HG03095 (cell line): ENCODE data around the gene ABHD17B.

Experiments
- ATAC-seq: cut with Tn5 transposase; IDR thresholded peaks from one replicate; pipeline ENCODE4 v1.9.1; 2021; ENCODE audit warnings: moderate library complexity; ENCODE audit not compliant: unreplicated experiment

The ABHD17B gene

DNA sequence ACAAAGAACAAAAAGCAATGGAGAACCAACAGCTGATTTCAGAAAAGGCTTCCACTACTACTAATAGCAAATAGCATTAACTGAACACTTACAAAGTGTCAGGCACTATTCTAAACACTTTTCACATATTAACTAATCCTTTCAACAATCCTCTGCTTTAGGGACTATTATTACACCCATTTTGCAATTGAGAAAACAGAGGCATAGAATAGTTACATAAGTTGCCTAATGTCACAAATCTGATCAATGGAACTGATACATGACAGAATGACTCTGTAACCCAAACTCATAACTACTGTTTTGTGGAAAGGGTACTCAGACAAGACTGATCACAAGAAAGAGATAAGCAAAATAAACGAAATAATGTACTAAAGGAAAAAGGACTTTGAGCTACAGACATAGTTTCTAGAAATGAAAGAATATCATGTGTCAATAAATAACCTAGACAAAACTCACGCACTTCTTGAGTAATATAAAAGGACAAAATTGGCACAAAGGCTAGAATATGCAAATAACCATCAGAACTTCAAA, 31.3 kb downstream of the ABHD17B start:
- ATAC-seq, result no peak

DNA sequence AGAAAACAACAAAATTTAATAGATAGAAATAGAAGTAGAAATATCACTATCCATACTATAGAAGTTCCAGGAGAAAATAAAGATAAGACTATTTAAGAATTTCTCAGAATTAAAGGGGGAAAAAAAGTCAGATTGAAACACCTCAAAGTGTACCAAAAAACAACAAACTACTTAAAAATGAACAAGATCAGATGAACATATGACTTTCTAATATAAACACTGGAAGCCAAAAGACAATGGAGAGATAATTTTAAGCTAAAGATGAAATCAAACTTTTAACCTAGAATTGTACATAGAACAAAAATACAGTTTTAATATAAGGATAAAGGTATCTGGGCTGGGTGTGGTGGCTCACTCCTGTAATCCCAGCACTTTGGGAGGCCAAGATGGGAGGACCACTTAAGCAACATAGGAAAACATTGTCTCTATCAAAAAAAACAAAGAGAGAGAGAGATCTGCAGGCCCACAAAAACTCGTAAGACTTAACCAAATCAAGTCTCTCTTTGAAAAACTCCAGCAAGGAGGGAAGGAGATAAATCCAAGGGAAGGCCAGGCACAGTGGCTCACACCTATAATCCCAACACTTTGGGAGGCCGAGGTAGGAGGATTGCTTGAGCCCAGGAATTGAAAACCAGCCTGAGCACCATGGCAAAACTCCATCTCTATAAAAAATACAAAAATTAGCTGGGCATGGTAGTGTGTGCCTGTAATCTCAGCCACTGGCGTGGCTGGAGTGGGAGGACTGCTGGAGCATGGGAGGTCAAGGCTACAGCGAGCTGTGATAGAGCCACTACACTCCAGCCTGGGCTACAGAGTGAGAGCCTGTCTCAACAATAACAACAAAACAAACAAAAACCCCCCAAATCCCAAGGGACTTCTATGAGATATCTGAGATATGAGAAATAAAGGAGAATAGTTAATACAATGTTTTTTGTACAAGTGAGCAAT, 32.4 kb downstream of the ABHD17B start:
- no peak for ATAC-seq

DNA sequence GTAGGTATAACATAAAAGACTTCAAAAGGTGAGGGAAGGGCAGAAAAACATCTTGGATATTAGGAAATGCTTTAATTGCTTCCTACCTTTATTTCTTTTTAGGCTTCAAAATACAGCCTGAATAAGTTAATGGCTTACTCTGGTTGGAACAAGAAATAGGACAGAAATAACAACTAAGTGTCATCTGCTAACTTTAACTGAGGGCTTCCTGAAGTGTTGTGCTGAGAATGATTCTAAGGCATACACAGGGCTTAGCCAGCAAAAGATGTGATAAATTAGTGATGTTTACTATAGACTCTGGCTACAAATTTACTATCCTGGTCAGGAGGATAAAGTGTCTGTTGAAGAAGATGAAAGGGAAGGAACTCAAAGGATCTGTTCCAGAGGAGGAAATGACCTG, 34.2 kb downstream of the ABHD17B start:
- no peak for ATAC-seq

DNA sequence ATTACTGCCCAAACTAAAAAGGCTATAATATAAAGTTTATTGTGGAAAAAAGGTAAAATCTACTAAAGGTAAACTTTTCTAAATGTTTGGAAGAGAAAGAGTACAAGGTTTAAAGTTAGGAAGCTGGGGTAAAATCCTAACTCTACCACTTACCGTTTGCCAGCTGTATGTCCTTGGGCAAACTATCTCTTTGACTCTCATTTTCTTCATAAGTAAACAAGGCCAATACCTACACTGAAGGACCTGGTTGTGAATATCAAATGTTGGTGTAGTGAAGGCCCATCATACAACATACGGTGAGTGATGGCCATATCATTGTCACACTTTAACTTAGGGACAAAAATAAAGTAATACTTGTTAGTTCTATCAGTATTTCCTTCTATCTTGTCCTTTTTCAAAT, 34.9 kb downstream of the ABHD17B start:
- no peak for ATAC-seq

DNA sequence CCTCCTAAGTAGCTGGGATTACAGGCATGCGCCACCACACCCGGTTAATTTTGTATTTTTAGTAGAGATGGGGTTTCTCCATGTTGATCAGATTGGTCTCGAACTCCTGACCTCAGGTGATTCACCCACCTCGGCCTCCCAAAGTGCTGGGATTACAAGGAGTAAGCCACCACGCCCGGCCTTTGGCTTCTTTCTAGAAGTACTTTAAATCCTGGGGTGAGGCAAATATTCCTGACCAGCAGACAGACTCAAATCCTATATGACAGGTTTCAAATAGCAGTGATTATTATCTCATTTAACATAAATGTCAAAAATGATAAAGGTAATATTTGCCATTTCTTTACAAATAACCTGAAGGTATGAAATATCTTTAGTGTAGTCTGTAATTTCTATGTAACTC, 35.6 kb downstream of the ABHD17B start:
- no peak for ATAC-seq

DNA sequence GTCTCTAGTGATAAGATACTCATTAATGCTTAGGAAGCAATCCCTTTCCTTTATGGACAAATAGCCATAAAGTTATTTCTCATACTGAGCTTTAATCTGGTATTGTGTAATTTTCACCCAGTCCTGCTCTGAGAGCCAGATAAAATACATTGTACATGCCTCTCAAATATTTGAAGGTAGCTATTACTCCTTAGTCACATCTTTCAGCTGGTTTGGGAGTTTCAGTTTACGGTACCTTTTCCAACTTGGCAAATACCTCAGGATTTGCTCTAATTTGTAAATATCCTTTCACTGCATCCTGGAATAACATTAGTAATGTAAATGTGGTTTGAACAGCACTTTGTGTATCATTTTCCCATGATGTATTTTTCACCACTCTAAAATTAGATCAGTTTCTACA, 47.4 kb downstream of the ABHD17B start:
- ATAC-seq, result no peak

DNA sequence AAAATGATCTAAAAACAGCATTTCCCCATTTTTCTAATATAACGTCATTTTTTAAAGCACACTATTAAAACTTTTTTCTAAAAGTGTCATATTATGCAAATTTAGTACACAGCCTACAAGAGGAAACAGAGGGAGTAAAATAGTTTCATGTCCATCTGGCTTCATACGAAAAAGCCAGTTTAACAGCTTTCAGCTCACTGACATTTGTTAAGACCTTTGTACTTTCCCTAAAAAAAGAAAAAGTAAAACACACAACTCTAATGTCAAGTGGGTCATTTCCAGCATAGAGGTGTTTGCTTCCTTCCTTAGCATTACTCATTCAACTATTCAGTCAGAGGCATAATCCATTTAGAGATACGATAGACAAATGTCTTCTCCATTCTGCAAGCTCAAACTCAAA, 49.4 kb downstream of the ABHD17B start:
- no peak for ATAC-seq

DNA sequence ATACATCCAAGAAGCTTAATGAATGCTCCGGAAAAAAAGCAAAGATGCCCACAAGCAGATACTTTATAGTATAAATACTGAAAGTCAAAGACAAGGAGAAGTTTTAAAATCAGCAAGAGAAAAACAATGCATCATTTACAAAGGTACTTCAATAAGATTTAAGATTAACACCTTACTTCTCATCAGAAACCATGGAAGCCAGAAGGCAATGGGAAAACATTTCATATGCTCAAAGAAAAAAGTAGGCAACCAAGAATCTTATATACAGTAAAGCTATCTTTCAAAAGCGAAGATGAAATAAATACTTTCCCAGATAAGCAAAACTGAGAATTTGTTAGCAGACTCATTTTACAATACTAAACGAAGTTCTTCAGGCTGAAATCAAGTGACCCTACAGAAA, 51.1 kb downstream of the ABHD17B start:
- no peak for ATAC-seq

DNA sequence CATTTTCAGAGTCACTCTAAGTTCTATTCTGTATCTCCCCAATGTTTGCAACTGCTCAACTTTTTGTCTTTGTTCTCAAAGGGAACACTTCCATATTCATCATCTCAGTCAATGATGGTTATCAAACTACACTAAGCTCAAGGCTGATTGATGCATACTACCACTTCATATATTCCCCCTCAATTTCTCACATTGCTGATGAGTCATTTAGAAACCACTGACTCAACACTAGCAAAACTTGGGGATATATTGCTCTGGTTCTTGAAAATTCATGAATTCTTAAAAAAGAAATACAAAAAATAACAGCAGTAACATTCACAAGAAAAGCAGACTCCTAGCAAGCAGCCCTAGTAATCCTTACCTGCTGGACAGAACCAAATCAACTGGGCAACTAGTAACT, 52.2 kb downstream of the ABHD17B start:
- ATAC-seq, result peak; percentile 59

DNA sequence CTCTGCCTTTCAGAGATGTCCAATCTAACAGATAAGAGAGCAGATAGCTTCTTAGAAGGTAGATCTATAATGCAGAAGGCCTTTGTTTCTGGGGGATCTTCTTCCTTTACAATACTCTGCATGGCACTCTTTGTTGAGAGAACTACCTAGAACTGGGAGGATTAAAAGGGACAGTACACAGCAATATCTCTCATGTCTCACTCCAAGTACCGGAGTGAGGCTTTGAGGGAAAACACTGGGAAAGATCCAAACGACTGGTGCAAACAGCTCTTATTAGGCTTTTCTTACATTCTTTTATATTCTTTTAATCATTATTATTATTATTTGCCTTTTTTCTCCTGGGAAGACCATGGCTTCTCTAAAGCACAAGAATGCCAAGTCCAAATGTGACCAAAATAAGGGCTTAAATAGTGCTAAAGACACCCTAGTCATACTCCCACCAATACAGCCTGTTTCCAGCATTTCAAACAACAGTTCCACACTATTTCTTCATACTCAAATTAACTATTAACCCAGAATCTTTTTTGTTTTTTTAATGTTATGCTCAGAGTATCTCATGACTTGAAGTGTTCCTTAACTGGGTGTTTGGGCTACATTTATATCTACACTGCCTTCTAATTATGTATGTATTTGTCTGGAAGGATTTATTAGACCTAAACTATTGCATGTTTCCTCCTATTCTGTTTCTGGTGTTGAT, 52.7 kb downstream of the ABHD17B start:
- ATAC-seq, result no peak

DNA sequence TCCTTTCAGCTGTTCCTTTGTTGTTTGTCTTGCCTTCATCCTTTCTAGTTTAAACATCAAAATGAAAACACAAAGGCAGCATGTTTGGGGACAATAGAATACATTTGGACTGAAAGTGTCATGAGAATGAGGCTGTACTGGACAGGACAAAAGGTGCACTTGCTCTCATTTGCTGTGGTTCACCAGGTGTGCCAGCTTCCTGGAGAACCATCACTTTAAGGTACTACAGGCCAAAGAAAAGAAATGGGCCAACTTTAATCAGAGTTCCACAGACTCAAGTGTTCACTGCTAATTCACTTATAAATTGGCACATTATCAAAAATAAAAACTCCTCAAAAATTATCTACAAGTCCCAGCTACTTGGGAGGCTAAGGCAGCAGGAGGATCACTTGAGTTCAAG, 53.8 kb downstream of the ABHD17B start:
- no peak for ATAC-seq

DNA sequence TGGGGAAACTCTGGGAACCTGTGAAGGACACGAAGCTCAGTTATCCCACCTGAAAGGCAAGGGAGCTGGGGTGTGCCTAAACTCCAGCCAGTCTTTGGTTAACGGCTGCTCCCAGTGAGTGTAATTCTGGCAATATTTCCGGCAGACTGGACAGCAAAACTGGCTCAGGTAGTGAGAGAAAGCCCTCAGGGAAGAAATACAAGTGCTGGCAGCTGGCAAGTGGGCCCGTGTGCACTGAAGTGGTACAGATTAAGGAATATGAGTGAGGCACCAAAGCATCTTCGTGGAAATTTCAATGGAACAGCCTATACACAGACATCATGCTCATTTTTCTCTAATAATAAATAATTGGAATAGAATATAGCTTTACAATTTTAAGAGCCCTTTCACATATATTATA, 56.2 kb downstream of the ABHD17B start:
- ATAC-seq, result no peak

DNA sequence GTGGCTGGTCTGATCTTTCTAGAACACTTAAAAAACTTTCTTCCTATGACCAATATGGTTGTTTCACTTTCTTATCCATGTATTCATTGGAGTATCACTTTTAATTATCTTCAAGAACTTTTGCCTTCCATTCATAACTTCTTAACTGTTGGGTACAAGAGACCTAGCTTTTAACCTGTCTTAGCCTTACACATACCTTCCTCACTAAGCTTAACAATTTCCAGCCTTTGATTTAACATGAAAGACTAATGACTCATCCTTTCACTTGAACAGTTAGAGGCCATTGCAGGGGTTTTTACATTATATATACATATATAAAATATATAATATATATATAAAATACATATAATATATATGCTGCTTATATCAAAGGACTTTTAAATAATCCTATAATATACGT, 57.9 kb downstream of the ABHD17B start:
- no peak for ATAC-seq

DNA sequence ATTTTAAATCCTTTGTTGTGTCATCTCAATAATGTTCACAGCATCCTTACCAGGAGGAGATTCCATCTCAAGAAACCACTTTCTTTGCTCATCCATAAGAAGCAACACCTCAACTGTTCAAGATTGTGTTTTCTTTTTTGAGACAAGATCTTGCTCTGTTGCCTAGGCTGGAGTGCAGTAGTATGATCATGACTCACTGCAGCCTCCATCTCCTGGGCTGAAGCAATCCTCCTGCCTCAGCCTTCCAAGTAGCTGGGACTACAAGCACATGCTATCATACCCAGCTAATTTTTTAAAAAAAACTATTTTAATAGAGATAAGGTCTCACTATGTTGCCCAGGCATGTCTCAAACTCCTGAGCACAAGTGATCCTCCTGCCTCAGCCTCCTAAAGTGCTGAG, 60.0 kb downstream of the ABHD17B start:
- ATAC-seq, result no peak

DNA sequence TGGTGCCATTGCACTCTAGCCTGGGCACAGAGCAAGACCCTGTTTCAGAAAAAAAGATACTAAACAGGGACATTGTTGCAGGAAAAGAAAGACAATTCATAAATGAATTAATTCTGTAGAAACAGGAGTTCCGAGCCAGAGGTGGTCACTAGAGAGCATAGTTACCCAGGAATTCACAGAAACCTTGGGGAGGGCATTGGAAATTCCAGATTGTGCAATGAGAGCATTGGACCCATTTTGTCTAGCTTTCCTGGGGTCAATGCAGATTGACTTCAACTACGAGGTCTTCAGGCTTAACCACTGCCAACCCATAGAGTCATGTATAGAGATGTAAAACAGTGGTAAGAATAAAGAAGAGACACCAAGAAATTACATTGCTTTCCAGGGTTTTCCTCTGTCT, 63.1 kb downstream of the ABHD17B start:
- no peak for ATAC-seq

DNA sequence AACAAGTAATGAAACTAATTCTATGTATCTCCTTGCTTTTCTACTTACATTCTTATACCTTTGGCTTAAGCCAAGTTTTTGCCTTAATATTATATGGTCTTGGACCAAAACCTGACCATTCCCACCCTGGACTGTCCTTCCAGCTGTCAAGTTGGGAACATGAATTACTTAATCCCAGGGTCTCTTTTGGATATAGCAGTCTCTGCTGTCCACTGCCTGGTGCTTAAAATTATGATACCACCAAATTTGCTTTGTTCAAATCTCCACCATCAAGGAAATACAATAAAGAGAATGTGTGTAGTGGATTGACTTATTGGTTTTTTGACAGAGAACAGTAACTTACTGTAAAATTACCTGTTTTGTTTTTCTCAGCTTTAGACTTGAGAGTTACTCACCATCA, 66.2 kb downstream of the ABHD17B start:
- ATAC-seq, result no peak

DNA sequence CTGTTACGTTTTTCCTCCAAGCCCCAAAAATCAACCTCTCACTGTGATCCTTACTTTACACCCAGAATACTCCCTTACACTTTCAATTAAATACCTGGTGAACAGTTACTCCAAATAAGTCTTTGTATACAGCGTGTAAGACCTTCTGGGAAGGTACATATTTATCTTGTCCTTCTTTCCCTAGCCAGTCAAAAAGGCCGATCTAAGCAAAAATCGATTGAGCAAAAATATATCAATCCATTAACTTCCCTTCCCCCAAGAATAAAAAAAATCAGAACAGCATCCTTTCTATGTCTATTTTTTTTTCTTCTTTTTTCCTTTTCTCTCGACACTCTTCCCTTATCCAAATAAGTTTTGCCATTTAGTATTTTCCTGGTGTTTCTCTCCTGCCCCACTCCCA, 71.3 kb downstream of the ABHD17B start:
- ATAC-seq, result no peak

DNA sequence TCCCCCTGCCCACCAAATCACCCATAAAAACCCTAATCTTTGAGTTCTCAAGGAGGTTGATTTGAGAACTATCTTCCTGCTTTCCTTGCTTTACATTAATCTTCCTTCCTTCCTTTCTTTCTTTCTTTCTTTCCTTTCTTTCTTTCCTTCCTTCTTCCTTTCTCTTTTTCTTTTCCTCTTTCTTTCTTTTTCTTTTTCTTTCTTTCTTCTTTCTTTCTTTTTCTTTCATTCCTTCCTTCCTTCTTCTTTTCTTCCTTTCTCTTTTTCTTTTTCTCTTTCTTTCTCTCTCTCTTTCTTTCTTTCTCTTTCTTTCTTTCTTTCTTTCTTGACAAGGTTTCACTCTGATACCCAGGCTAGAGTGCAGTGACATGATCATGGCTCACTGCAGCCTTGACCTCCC, 75.4 kb downstream of the ABHD17B start:
- ATAC-seq, result no peak

DNA sequence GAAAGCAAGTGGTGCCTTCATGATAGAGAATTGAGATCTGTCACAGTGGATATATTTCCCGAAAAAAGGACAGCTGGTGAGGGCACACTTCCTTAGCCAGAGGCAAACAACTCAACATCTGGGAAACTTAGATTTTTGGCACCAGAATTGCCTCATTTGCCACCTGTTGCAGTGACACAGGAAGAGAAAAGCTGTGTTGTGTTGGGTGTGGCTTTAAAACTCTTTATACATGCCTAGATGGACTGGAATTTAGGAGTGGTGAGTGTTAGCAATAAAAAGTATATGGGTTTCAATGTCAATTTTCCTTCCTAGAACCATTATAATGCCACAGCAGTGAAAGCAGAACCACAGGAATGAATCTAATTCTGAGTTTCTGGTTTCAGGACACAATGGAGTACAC, 80.1 kb downstream of the ABHD17B start:
- no peak for ATAC-seq

DNA sequence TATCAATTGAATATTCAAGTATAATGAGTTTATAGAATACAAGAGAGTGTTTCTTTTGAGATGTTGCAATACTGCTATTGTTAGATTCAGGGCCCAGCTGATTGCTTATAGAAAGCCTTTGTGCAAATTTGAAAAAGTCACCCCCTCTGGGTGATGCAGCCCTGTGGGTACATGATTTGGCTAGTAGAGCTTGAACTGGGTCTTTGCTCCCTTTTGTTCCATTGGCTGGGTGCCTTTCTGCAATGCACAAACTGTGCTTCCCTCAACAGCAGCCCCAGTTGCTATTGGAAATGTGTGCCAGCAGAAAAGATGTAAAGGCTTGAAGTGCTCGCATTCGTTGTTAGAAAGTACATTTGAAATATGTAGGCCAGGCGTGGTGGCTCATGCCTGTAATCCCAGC, 80.8 kb downstream of the ABHD17B start:
- no peak for ATAC-seq

DNA sequence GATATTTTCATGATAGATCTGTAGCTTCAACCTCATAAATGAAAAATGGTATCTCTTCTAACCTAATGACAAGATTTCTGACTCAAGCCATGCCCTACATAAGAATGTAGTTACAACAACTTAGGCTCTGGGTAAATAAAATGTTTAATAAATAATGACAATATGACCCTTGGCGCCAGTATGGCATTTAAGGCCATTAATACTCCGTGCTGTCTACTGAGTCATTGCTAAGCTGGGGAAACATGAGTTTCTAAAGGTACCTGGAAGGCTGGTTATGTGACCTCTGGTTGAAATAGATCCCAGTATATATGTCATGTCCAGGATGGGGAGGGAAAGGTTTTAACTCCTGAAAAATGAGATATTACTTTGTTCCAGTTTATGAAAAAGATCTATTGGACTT, 84.7 kb downstream of the ABHD17B start:
- ATAC-seq, result no peak

DNA sequence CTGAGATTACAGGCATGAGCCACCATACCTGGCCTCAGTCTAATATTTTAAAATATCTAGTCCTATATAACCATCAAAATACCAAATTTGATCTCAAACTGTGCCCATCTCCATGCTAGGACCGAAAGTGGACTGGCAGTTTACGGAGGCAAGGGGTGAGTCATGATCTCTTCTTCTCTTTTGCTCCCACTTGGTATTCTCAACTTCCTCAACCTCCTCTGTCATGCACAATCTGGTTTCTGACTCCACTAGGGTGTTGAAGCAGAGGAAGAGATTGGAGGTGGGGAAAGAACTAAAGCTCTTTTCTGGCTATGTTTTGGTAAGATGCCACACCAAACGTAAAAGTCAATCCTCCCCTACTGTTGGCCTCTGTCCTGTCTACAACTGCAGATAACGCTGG, 86.7 kb downstream of the ABHD17B start:
- ATAC-seq, result no peak
